ENCODE measurements around the gene YTHDF1.

Gene YTHDF1

DNA sequence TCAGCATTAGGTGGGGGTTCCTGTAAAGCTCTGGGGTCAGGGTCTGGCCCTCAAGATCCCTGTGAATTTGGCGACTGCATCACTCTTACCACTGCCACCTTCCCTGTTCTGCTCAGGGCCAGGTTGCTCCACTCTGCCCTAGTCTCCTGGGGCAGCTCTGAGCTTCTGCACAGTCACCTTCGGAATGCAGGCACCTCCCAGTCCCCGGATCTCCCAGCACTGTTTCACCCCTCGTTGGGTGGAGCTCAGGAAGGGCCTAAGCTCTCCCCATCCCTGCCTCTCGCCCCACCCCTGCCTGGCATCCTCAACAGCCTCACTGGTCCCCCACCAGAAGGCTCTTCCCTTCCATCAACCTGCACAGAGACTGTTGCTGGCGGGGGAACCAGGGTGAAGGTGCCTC, 46.2 kb downstream of the YTHDF1 start:
- Histone ChIP-seq H3K4me1 (ENCODE audit: low read length) (no peaks in the 10 kb centered on the region), H3K79me2 (ENCODE audit: low read length) (no peaks in the 10 kb centered on the region), H4K20me1 (ENCODE audit: insufficient read depth, low read length) (no peaks in the 10 kb centered on the region), H3K4me3 (ENCODE audit: low read length) (no peak overlapping the region), H2AFZ (ENCODE audit: low read depth, low read length) (no peak overlapping the region), H3K27ac (ENCODE audit: low read length) (no peak overlapping the region), H3K27me3 (ENCODE audit: low read depth, low read length) (peaks cover 11% of the 10 kb centered on the region), H3K9ac (ENCODE audit: low read length) (no peak overlapping the region), H3K9me3 (ENCODE audit: insufficient read depth, low read length) (no peaks in the 10 kb centered on the region), H3K4me2 (ENCODE audit: low read length) (no peak overlapping the region), H3K36me3 (replicated peaks; ENCODE audit: low read depth, low read length) (no peaks in the 10 kb centered on the region)
- TF ChIP-seq, protein P1, sequence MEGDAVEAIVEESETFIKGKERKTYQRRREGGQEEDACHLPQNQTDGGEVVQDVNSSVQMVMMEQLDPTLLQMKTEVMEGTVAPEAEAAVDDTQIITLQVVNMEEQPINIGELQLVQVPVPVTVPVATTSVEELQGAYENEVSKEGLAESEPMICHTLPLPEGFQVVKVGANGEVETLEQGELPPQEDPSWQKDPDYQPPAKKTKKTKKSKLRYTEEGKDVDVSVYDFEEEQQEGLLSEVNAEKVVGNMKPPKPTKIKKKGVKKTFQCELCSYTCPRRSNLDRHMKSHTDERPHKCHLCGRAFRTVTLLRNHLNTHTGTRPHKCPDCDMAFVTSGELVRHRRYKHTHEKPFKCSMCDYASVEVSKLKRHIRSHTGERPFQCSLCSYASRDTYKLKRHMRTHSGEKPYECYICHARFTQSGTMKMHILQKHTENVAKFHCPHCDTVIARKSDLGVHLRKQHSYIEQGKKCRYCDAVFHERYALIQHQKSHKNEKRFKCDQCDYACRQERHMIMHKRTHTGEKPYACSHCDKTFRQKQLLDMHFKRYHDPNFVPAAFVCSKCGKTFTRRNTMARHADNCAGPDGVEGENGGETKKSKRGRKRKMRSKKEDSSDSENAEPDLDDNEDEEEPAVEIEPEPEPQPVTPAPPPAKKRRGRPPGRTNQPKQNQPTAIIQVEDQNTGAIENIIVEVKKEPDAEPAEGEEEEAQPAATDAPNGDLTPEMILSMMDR (IDR thresholded peaks at IDR 0.05; ENCODE audit: low read depth, low read length): no peak
- TF ChIP-seq EZH2phosphoT487 (IDR thresholded peaks at IDR 0.05; ENCODE audit: low read depth): no peak

DNA sequence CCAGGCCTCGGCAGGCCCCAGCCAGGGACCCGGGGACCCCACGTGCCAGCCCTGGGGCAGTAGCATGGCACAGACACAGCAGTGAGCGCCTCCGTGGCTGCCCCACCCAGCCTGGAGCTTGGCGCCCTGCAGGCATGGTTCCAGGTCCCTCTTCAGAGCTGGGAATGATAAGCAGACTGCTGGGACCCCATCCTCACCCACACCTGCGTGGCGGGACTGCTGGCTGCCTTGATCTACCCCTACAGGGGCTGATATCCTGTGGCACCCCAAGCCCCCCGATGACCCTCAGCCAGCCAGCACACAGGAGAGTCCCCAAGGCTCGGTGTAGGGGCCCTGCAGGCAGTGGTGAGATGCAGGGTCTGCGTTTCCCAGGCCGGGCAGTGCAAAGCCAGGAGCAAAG, 47.1 kb downstream of the YTHDF1 start:
- Histone ChIP-seq H3K9me3 (ENCODE audit: insufficient read depth, low read length) (no peaks in the 10 kb centered on the region), H3K27ac (ENCODE audit: low read length) (no peak overlapping the region), H3K9ac (ENCODE audit: low read length) (no peak overlapping the region), H3K36me3 (replicated peaks; ENCODE audit: low read depth, low read length) (no peaks in the 10 kb centered on the region), H3K79me2 (ENCODE audit: low read length) (no peaks in the 10 kb centered on the region), H2AFZ (ENCODE audit: low read depth, low read length) (no peak overlapping the region), H3K4me2 (ENCODE audit: low read length) (no peak overlapping the region), H4K20me1 (ENCODE audit: insufficient read depth, low read length) (0 out of 2 replicates have a peak, but pooled peaks cover 3% of the 10 kb centered on the region), H3K27me3 (ENCODE audit: low read depth, low read length) (peaks cover 11% of the 10 kb centered on the region), H3K4me3 (ENCODE audit: low read length) (no peak overlapping the region), H3K4me1 (ENCODE audit: low read length) (no peaks in the 10 kb centered on the region)
- TF ChIP-seq, protein P1 (IDR thresholded peaks at IDR 0.05; ENCODE audit: low read depth, low read length): no peak
- TF ChIP-seq EZH2phosphoT487 (IDR thresholded peaks at IDR 0.05; ENCODE audit: low read depth): no peak

DNA sequence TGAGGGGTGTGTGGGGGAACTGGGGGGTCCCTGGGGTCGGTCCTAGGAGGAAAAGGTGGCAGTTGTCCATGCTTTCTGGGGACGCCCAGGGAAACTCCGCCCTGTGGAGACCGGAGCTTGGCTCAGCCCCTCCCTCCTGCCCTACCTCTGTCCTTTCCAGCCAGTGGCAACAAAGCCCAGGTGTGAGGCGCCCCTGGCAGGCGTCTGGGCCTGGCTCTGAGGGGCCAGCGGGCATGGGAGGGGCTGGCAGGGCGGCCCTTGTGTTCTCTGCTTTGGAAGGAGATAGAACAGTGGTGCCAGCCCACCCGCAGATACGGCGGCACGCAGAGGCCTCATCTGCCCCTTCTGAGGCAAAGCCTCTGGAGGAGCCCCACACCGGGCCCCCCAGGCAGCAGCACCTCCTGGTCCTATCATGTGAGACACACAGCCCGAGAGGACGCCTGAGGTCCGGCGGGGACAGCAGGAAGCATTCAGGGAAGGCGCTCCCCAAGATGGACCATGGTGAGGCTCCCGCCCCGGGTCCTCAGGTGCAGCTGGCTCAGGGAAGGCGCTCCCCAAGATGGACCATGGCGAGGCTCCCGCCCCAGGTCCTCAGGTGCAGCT, 47.9 kb downstream of the YTHDF1 start:
- Histone ChIP-seq H3K27me3 (ENCODE audit: low read depth, low read length) (peaks cover 11% of the 10 kb centered on the region), H3K4me3 (ENCODE audit: low read length) (no peak overlapping the region), H3K9ac (ENCODE audit: low read length) (no peak overlapping the region), H3K36me3 (replicated peaks; ENCODE audit: low read depth, low read length) (no peaks in the 10 kb centered on the region), H3K4me1 (ENCODE audit: low read length) (no peaks in the 10 kb centered on the region), H3K4me2 (ENCODE audit: low read length) (no peak overlapping the region), H2AFZ (ENCODE audit: low read depth, low read length) (no peak overlapping the region), H4K20me1 (ENCODE audit: insufficient read depth, low read length) (0 out of 2 replicates have a peak, but pooled peaks cover 3% of the 10 kb centered on the region), H3K79me2 (ENCODE audit: low read length) (no peaks in the 10 kb centered on the region), H3K27ac (ENCODE audit: low read length) (no peak overlapping the region), H3K9me3 (ENCODE audit: insufficient read depth, low read length) (no peaks in the 10 kb centered on the region)
- no peak for TF ChIP-seq EZH2phosphoT487 (IDR thresholded peaks at IDR 0.05; ENCODE audit: low read depth)
- TF ChIP-seq, protein P1 (IDR thresholded peaks at IDR 0.05; ENCODE audit: low read depth, low read length): no peak

DNA sequence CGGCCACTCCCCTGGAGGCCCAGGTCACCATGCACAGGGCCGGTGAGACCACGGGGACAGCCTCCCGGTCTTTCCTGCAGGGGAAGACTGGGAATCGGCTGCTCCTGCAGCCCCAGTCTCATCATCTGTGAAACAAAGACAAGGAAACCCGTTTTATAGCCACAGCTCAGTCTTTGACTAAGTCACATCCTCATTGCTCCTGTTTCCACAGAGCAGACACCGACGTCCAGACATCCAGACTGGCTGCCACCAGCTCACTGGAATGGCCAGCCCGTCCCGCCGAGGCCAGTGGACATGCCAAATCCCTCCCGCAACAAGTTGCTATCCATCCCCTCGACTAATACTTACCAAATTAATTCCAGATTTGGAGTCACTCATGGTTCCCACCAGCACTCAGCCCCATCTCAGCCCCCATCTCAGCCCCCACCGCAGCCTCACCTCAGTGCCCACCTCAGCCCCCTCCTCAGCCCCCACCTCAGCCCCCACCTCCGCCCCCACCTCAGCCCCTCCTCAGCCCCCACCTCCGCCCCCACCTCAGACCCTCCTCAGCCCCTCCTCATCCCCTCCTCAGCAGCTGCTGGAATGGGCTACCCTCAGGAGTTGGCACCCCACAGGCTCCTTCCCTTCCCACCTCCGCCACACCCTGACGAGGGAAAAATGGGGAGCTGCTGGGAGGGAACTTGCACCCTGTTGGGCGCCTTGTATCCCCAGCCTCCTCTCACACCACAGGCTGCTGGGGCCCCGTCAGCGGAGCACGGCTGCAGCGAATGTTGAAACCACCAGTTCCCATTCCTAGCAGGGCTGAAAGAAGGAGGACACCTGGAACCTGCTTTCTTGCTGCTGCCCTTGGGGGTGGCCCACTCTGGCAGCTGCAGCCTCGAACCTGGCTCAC, 48.7 kb downstream of the YTHDF1 start:
- Histone ChIP-seq H3K36me3 (replicated peaks; ENCODE audit: low read depth, low read length) (no peaks in the 10 kb centered on the region), H3K79me2 (ENCODE audit: low read length) (no peaks in the 10 kb centered on the region), H3K9me3 (ENCODE audit: insufficient read depth, low read length) (no peaks in the 10 kb centered on the region), H3K27ac (ENCODE audit: low read length) (no peak overlapping the region), H4K20me1 (ENCODE audit: insufficient read depth, low read length) (0 out of 2 replicates have a peak, but pooled peaks cover 3% of the 10 kb centered on the region), H3K9ac (ENCODE audit: low read length) (no peak overlapping the region), H3K4me1 (ENCODE audit: low read length) (no peaks in the 10 kb centered on the region), H3K4me2 (ENCODE audit: low read length) (no peak overlapping the region), H3K27me3 (ENCODE audit: low read depth, low read length) (peaks cover 18% of the 10 kb centered on the region), H2AFZ (ENCODE audit: low read depth, low read length) (no peak overlapping the region), H3K4me3 (ENCODE audit: low read length) (no peak overlapping the region)
- TF ChIP-seq EZH2phosphoT487 (IDR thresholded peaks at IDR 0.05; ENCODE audit: low read depth): no peak
- TF ChIP-seq, protein P1 (IDR thresholded peaks at IDR 0.05; ENCODE audit: low read depth, low read length): no peak

Data from OCI-LY3 (cell line).